Fibroblast of villous mesenchyme (primary cell): ENCODE results near the gene KAZN. TPM values are rescaled to one million over a fixed set of nuclear protein-coding genes. Genes with fewer than 3 reads are reported as not detected.

Experiments used
- DNase-seq: peaks from one replicate; pipeline ENCODE4 v3.0.0-alpha.2; 2010; ENCODE audit warnings: low read depth
- H3K4me3 ChIP-seq: 2 replicates; pipeline ENCODE4 v1.5.1; 2011; ENCODE audit warnings: low read depth, mild to moderate bottlenecking, low read length
- CTCF ChIP-seq: IDR thresholded peaks from 2 replicates; pipeline ENCODE4 v1.5.1; 2012; ENCODE audit warnings: low read depth, mild to moderate bottlenecking, low read length; ENCODE audit not compliant: insufficient read depth
- total RNA-seq: library from RNA; depleted of rRNA; stranded (reverse); fragments of >200 nt; gene quantifications from 2 replicates; pipeline ENCODE4 v1.2.3, GENCODE V29; 2012

The KAZN gene
- total RNA-seq, 1 donor = 8.6 TPM

- no peak for DNase-seq
- no peak for TF ChIP-seq CTCF
- H3K4me3 ChIP-seq = no peak overlapping the region
Measured at GRCh38 chr1:14940285-14940870, 341.9 kb downstream of the KAZN start.

- no peak overlapping the region for H3K4me3 ChIP-seq
- no peak for TF ChIP-seq CTCF
- DNase-seq = no peak
Measured at GRCh38 chr1:14941864-14942263, 343.4 kb downstream of the KAZN start.

- H3K4me3 ChIP-seq = no peak overlapping the region
Measured at GRCh38 chr1:14944471-14944985, 346.0 kb downstream of the KAZN start.

GRCh38 chr1:14945132-14946010, 346.9 kb downstream of the KAZN start:
- no peak for TF ChIP-seq CTCF
- H3K4me3 ChIP-seq = peak overlapping the region; percentile 45
- DNase-seq = peak; percentile 94

More at GRCh38 chr1:14944471-14944985, 346.0 kb downstream of the KAZN start:
- no peak for TF ChIP-seq CTCF
- DNase-seq = peak; percentile 51

GRCh38 chr1:14946011-14946359, 347.5 kb downstream of the KAZN start:
- no peak for TF ChIP-seq CTCF
- peak overlapping the region; percentile 45 for H3K4me3 ChIP-seq
- DNase-seq = no peak

- H3K4me3 ChIP-seq = peak overlapping the region; percentile 44
- TF ChIP-seq CTCF = no peak
- peak; percentile 84 for DNase-seq
Measured at GRCh38 chr1:14946684-14947238, 348.3 kb downstream of the KAZN start.
